Measurements from ENCODE around the gene DTNA.
"Not testable (repeated sequence)": the region's sequence is repeated elsewhere in the genome, so short reads cannot be mapped to it uniquely, and the experiment has no call there.

The DTNA gene

DNA sequence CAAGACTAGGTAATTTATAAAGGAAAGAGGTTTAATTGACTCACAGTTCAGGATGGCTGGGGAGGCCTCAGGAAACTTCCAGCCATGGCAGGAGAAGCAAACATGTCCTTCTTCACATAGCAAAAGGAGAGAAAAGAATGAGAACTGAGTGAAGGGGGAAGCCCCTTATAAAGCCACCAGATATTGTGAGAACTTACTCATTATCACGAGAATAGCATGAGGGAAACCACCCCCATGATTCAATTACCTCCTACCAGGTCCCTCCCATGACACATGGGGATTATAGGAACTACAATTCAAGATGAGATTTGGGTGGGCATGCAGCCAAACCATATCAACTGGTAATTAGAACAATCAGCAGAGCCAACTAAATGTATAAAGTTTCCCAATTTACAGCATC lies 196.9 kb downstream of the DTNA start:
- DNase-seq = not testable (repeated sequence)

GRCh38 chr18:34909637-34910364 lies 199.7 kb downstream of the DTNA start:
- peak in 4 of 14 donors; percentile 4 to 54 (median 8) for DNase-seq

DNA sequence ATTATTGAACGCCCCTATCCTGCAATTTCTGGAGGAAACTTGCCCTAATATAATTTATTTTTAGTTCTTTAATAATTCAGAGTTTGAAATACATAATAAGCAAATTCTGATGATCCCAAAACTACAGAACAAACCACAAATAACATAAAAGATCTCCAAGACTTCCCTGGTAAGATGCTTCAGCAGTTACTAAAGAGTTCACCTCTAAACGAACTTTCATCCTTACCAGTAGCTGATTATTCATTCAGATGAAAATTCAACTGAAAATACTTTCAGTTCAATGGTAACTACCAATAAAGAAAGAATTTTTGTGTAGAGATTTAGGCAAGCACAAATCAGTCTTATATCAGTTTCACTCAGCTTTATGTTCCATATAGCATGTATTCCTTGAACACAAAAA lies 201.0 kb downstream of the DTNA start:
- DNase-seq = no peak

- peak in 1 of 14 donors; percentile 31 for DNase-seq
Observed at GRCh38 chr18:34911661-34912384, 201.7 kb downstream of the DTNA start.

DNA sequence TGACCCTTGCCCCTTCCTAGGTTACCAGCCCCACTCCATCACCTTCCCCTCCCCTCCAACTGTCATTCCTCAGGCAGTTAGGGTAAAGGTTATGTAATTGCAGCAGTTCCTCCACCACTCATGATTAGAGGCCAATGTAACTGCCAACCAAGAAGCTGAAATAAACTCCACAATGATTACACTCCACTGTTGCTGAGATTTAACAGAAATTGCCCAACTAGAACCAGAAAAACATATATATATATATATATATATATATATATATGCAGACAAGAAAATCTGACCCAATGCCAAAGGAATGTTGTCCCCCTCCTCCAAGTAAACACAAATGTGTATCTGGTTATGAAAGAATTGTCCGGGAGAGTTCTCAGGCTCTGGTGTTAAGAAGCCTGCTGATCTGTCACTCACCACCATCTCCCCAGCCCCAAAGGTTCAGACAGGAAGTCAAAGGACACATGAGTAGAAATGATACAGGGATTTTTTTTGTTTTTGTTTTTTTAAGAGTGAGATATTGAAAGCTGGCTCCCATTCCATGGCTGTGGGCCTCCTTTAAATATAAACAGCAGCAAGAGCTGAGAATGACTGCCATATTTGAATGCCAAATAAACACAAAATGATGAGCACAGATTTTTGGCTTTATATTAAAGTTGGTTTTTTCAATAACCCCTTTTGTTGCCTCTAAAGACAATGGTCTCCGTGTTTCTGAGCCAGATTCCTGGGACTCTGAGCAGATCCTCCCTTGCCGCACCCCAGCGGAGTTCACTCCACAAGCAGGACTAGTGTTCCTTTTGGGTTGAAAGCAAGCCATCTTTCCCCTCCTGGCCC lies 204.0 kb downstream of the DTNA start:
- peak in 6 of 14 donors; percentile 0 to 35 (median 16) for DNase-seq

GRCh38 chr18:34915046-34915445 lies 204.9 kb downstream of the DTNA start:
- no peak for DNase-seq

DNA sequence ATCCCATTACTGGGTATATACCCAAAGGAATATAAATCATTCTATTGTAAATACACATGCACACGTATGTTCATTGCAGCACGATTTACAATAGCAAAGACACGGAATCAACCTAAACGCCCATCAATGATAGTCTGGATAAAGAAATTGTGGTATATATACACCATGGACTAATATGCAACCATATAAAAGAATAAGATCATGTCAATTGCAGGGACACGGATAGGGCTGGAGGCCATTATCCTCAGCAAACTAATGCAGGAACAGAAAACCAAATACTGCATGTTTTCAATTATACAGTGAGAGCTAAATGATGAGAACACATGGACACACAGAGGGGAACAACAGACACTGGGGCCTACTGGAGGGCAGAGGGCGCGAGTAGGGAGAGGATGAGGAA lies 206.4 kb downstream of the DTNA start:
- not testable (repeated sequence) for DNase-seq

DNA sequence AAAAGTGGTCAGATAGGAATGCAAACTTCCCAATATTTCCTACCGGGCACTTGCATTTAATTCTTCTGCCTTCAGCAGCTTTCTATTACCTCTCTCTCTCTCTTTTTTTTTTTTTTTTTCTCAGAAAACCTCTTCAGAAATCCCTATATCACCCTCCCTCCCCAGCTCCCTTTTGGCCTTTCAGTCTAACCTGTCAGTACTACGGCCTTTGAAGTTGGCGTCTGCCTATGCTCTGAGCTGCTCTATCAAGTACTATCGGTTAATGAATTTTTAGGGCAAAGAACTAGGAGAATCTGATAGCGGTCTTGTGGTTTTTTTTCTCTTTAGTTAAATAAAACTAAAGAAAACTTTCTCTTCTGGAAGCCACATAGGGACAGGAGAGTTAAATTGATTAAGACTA lies 208.8 kb downstream of the DTNA start:
- no peak for DNase-seq

DNA sequence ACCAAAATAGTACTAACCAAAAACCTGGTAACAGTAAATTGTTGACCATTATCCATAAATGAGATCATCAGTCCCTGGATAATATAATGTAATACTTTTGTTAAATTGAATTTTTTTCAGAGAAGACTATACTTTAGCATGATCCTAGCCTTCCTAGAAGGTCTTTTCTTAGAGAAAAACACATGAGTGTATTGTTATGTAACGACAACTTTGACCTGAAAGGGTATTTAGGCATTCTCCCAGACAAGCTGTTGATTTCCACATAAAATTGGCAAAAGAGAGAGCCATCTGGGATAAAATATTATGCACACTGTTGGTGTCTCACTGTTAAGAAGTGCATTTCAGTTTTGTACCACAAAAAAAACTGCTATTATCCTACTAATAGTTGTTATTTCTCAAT lies 211.1 kb downstream of the DTNA start:
- peak in 1 of 14 donors; percentile 22 for DNase-seq

GRCh38 chr18:34921811-34922385 lies 211.8 kb downstream of the DTNA start:
- DNase-seq = no peak

DNA sequence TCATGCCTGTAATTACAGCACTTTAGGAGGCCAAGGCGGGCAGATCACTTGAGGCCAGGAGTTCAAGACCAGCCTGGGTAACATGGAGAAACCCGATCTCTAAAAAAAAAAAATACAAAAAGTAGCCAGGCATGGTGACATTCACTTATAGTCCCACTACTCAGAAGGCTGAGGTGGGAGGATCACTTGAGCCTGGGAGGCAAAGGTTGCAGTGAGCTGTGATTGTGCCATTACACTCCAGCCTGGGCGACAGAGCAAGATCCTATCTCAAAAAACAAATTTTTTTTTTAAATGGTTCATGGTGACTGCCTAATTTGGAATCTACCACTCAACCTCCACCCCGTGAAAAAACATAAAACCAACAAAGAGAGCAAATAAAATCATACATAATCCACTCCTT lies 212.5 kb downstream of the DTNA start:
- DNase-seq = not testable (repeated sequence)

DNA sequence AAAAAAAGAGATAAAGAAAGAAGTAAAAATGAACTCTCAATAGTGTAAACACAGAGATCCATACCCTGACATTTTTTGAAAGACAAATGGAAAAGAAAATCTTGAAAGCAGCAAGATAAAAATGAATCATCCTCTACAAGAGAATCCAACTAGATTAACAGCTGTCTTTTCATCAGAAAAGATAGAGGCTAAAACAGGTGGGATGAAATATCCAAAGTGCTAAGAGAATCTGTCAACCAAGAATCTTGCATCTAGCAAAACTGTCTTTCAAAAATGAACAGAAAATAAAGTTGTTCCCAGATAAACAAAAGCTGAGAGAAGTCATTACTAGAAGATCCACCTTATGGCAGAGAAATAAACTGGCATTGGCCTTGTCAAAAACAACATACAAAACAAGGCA lies 213.8 kb downstream of the DTNA start:
- DNase-seq = no peak

GRCh38 chr18:34926683-34927082 lies 216.6 kb downstream of the DTNA start:
- DNase-seq = no peak

GRCh38 chr18:34928088-34928753 lies 218.1 kb downstream of the DTNA start:
- no peak for DNase-seq

DNA sequence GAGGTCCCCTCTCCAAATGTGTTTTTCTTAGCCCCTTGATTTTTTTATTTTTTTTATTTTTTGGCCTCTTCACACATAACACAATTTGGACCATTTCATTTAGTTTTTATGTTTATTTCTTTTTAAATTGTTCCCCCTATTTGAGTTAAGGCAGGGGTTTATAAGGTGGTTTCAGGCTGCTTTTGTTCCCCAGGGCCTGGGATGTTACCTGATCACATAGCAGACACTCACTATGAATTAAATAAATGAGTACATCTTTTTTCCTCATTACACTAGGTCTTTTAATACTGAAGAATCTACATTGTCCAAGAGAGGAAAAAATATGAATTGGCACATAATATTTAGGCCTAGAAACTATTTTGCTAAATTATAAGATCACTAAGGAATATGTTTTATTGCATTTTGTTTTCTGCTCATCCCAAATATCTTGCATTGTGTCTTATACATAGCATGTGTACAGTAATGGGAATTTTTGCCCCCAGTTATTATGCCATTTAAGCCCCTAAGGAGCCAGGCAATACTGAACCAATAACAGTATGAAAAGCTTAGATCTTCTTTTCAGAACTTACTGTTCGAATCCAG lies 218.7 kb downstream of the DTNA start:
- no peak for DNase-seq

DNA sequence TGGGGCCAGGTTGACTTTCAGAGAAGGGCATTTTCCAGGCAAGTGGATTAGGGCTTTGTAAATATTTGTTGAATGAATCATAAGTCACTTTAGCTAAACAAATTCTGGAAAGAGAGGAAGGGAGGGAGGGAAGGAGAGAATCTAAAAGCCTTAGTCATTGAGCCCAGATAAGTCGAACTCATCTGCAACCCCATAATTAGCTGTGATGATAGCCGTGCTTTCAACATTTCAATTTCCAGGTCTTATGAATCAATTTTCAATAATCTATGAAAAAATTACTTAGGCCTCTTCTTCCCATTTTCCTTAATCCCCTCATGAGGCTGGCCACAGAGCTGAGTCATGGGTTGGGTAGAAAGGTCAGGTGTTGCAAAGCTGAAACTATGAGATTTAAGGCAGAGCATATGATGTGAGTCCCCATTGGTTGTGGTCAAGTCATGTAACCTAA lies 219.3 kb downstream of the DTNA start:
- no peak for DNase-seq

DNA sequence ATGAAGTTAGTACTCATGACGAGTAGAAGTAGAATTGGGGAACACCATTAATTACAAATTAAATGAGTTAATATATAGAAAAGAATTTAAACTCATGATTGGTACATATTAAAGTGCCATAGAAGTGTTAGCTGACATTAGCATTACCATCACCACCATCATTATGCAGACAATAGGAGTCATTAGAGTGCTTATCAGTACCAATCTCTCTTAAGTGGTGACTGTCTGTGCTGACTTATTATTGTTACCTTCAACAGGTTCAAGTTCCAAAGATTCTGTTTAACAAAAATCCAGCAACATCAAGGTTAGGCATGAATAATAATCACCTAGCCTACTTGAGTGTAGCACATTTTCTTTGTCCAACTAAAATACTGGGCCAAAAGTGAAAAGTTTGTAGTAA lies 222.3 kb downstream of the DTNA start:
- DNase-seq = no peak

DNA sequence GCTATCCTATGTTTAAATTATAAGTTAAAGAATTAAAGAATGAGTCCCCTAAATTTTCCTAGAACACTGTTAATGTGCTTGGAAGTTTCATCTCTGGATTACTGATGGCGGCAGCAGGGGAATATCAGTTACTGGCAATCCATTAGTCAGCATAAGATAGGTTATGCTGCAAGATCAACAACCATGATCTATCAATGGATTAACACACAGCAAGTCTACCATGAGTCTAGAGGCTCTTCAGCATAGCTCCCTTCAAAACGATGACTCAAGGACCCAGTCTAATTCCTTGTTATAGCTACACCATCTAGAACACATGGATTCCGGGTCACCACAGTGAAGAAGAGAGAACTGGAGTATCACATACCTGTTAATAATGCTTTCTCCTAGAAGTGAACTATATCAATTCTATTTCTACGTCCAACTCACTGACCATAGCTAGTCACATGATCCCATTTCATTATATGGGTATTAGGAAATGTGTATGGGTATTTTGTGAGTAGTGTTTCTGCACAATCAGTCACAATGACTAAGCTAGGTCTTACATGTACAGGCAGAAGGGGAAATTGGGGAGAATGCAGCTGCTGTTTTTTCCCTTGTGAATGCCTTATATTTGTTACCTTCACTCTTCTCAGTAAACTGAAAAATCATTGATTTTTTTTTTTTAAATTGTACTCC lies 222.8 kb downstream of the DTNA start:
- no peak for DNase-seq

- DNase-seq = no peak
Observed at GRCh38 chr18:34933909-34934661, 224.0 kb downstream of the DTNA start.

DNA sequence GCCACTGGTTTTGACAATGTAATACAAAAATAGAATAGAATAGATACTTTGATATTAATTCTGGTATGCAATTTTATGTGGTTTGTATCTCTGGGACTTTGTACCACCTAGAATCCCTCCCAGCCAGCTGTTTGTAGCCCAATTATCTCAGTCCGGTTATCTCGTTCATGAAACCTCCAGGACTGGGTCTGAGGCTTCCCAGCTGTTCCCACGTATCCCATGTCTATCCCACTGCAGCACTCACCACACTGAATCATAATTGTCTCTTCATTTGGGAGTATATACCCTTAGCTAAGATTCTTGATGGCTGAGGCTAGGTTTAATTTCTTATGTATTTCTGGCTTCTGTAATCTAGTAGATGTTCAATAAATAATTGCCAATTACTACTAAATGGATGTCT lies 226.7 kb downstream of the DTNA start:
- no peak for DNase-seq

Data from C1 segment of cervical spinal cord (tissue), 14 donors.